PC-3 (cell line): Measurements from ENCODE around the gene IL23R.

Experiments
- CTCF ChIP-seq: fragments of 300-600 bp; sonication (generic); conservative IDR thresholded peaks from 2 replicates; pipeline ENCODE4 v1.5.1; 2017; ENCODE audit warnings: antibody characterized with exemption, low read depth, mild to moderate bottlenecking, low read length
- EZH2 ChIP-seq: fragments of 300-600 bp; sonication (generic); IDR thresholded peaks from one replicate; pipeline ENCODE4 v1.6.1; 2017; ENCODE audit warnings: antibody characterized with exemption, mild to moderate bottlenecking, low read length; ENCODE audit not compliant: unreplicated experiment

GRCh38 chr1:67204298-67204980 lies 38.2 kb downstream of the IL23R start:
- no peak for TF ChIP-seq CTCF
- no peak for TF ChIP-seq EZH2
